H1 (cell line): ENCODE results near the gene CELA2A. TPM values are rescaled to one million over a fixed set of nuclear protein-coding genes. Genes with fewer than 3 reads are reported as not detected.

Experiments used
- CTCF ChIA-PET: fragments of 300-600 bp; sonication (Branson Sonifier 250); formaldehyde crosslinking; loops from one replicate; lab custom pipeline; 2021; ENCODE audit not compliant: partially characterized antibody; lab: Charles Lee
- POLR2A ChIA-PET: fragments of 300-600 bp; sonication (Branson Sonifier 250); formaldehyde crosslinking; loops from one replicate; lab custom pipeline; 2021; ENCODE audit warnings: inconsistent platforms; ENCODE audit not compliant: partially characterized antibody; lab: Charles Lee
- DNase-seq, 2 experiments: peaks; one replicate each; pipeline versions ENCODE4 v3.0.0 to v3.0.0-alpha.2; 2010 to 2022; ENCODE audit warnings: low spot score in 2 of 2, low read depth in 1 of 2, mixed read lengths in 1 of 2
- FAIRE-seq: peaks from 2 replicates; lab custom pipeline; 2011; peaks lifted over from hg19 to GRCh38; lab: Jason Lieb, UNC
- H2AFZ ChIP-seq: 2 replicates; pipeline ENCODE4 v1.8.1; 2012; ENCODE audit warnings: low read length, inconsistent platforms
- H2AK5ac ChIP-seq: 2 replicates; pipeline ENCODE4 v1.6.1; 2013; ENCODE audit warnings: low read depth, low read length
- H2BK120ac ChIP-seq: replicated peaks from 2 replicates; pipeline ENCODE3; 2013; ENCODE audit warnings: low read depth, low read length, inconsistent platforms
- H2BK12ac ChIP-seq: 2 replicates; pipeline ENCODE4 v1.6.1; 2013; ENCODE audit warnings: low read depth, low read length
- H2BK15ac ChIP-seq: 2 replicates; pipeline ENCODE4 v1.6.1; 2013; ENCODE audit warnings: low read length
- H2BK20ac ChIP-seq: 2 replicates; pipeline ENCODE4 v1.6.1; 2013; ENCODE audit warnings: low read length
- H2BK5ac ChIP-seq: 2 replicates; pipeline ENCODE4 v1.6.1; 2013; ENCODE audit warnings: low read depth, low read length
- H3K14ac ChIP-seq: 2 replicates; pipeline ENCODE4 v1.6.1; 2013; ENCODE audit warnings: inconsistent platforms; ENCODE audit not compliant: insufficient read length
- H3K18ac ChIP-seq: 2 replicates; pipeline ENCODE4 v1.6.1; 2013; ENCODE audit warnings: low read length; ENCODE audit errors: extremely low read depth
- H3K23ac ChIP-seq: 2 replicates; pipeline ENCODE4 v1.6.1; 2013; ENCODE audit warnings: inconsistent platforms; ENCODE audit not compliant: insufficient read length
- H3K23me2 ChIP-seq: 2 replicates; pipeline ENCODE4 v1.6.1; 2013; ENCODE audit warnings: low read depth, low read length
- H3K27ac ChIP-seq: 2 replicates; pipeline ENCODE4 v1.6.1; 2011; ENCODE audit warnings: low read depth, low read length, inconsistent platforms
- H3K27me3 ChIP-seq, 4 experiments: replicated peaks in 1 of 4; 1 replicate in 1 of 4; 2 replicates in 3 of 4; pipeline versions ENCODE4 v1.6.1 to v1.8.1; 2011 to 2013; ENCODE audit warnings: low read length in 3 of 4, mild to moderate bottlenecking in 3 of 4, inconsistent platforms in 2 of 4, mixed read lengths in 2 of 4, moderate library complexity in 1 of 4; ENCODE audit not compliant: control insufficient read depth in 3 of 4, insufficient read depth in 3 of 4; ENCODE audit errors: extremely low read depth in 1 of 4
- H3K36me3 ChIP-seq, 4 experiments: 2 replicates each; pipeline versions ENCODE4 v1.6.1 to v1.8.1; 2011 to 2013; ENCODE audit warnings: mild to moderate bottlenecking in 4 of 4, low read length in 3 of 4, moderate library complexity in 2 of 4, control low read depth in 1 of 4, inconsistent platforms in 1 of 4; ENCODE audit not compliant: insufficient read depth in 4 of 4, control insufficient read depth in 2 of 4
- H3K4ac ChIP-seq: replicated peaks from 2 replicates; pipeline ENCODE3; 2013; ENCODE audit warnings: low read length, low read depth, mixed read lengths, inconsistent platforms; ENCODE audit not compliant: insufficient read length
- H3K4me1 ChIP-seq, 4 experiments: replicated peaks in 1 of 4; 1 replicate in 1 of 4; 2 replicates in 3 of 4; pipeline versions ENCODE4 v1.6.1 to v1.8.1; 2011 to 2013; ENCODE audit warnings: low read length in 3 of 4, inconsistent platforms in 2 of 4, mixed read lengths in 1 of 4; ENCODE audit not compliant: insufficient read depth in 4 of 4, control insufficient read depth in 3 of 4
- H3K4me2 ChIP-seq, 2 experiments: 2 replicates each; pipeline versions ENCODE4 v1.6.1 to v1.8.1; 2011 to 2013; ENCODE audit warnings: low read depth in 2 of 2, low read length in 2 of 2, control low read depth in 1 of 2, inconsistent platforms in 1 of 2, mild to moderate bottlenecking in 1 of 2; ENCODE audit not compliant: insufficient read depth in 1 of 2
- H3K4me3 ChIP-seq, 4 experiments: fragments of 200-600, 300-600 bp in 1 of 4; sonication (generic), shearing (Covaris generic), sonication (Bioruptor Twin) in 1 of 4; 2 replicates each; pipeline versions ENCODE4 v1.5.1 to v1.8.1; 2011 to 2016; ENCODE audit warnings: low read length in 4 of 4, low read depth in 3 of 4, control low read depth in 2 of 4, inconsistent platforms in 2 of 4, mild to moderate bottlenecking in 2 of 4, mixed read lengths in 1 of 4, moderate library complexity in 1 of 4; ENCODE audit not compliant: insufficient read depth in 2 of 4; ENCODE audit errors: extremely low read depth in 1 of 4
- H3K56ac ChIP-seq: replicated peaks from 2 replicates; pipeline ENCODE3; 2013; ENCODE audit warnings: low read depth, mild to moderate bottlenecking, mixed read lengths, low read length, inconsistent platforms; ENCODE audit not compliant: insufficient read length
- H3K79me1 ChIP-seq: 2 replicates; pipeline ENCODE4 v1.6.1; 2013; ENCODE audit warnings: low read depth, low read length, control low read depth
- H3K79me2 ChIP-seq, 2 experiments: 2 replicates each; pipeline versions ENCODE4 v1.6.1 to v1.8.1; 2012 to 2013; ENCODE audit warnings: low read length in 2 of 2, mild to moderate bottlenecking in 2 of 2, inconsistent platforms in 1 of 2; ENCODE audit not compliant: insufficient read depth in 2 of 2, control insufficient read depth in 1 of 2
- H3K9ac ChIP-seq, 4 experiments: replicated peaks in 1 of 4; 1 replicate in 1 of 4; 2 replicates in 3 of 4; pipeline versions ENCODE4 v1.6.1 to v1.8.1; 2011 to 2013; ENCODE audit warnings: low read depth in 3 of 4, low read length in 3 of 4, control low read depth in 2 of 4, mild to moderate bottlenecking in 2 of 4, moderate library complexity in 2 of 4, inconsistent platforms in 1 of 4; ENCODE audit errors: extremely low read depth in 1 of 4
- H3K9me3 ChIP-seq, 2 experiments: 2 replicates each; pipeline versions ENCODE4 v1.6.1 to v1.8.1; 2012 to 2013; ENCODE audit warnings: mild to moderate bottlenecking in 2 of 2, moderate library complexity in 2 of 2, control low read depth in 1 of 2, inconsistent platforms in 1 of 2, low read depth in 1 of 2, low read length in 1 of 2, mixed read lengths in 1 of 2; ENCODE audit not compliant: insufficient read depth in 2 of 2
- H4K20me1 ChIP-seq, 2 experiments: replicated peaks in 1 of 2; 2 replicates each; pipeline versions ENCODE3 to v1.8.1; 2011 to 2013; ENCODE audit warnings: inconsistent platforms in 2 of 2, low read length in 2 of 2, mild to moderate bottlenecking in 1 of 2; ENCODE audit not compliant: insufficient read depth in 2 of 2, control insufficient read depth in 1 of 2
- H4K5ac ChIP-seq: 2 replicates; pipeline ENCODE4 v1.6.1; 2013; ENCODE audit warnings: low read length, low read depth, mixed read lengths, inconsistent platforms; ENCODE audit not compliant: insufficient read length
- H4K8ac ChIP-seq: 2 replicates; pipeline ENCODE4 v1.8.0; 2013; ENCODE audit warnings: mild to moderate bottlenecking, moderate library complexity, low read length, inconsistent platforms; ENCODE audit not compliant: insufficient read depth; ENCODE audit errors: extremely low read depth
- H4K91ac ChIP-seq: replicated peaks from 2 replicates; pipeline ENCODE3; 2013; ENCODE audit warnings: low read length, mixed read lengths, inconsistent platforms; ENCODE audit not compliant: insufficient read length
- BRCA1 ChIP-seq: IDR thresholded peaks from 2 replicates; pipeline ENCODE4 v1.6.1; 2012; ENCODE audit warnings: low read depth, low read length, improper control_type of control experiment
- GABPA ChIP-seq: IDR thresholded peaks from 2 replicates; pipeline ENCODE4 v1.6.1; 2011; ENCODE audit warnings: mild to moderate bottlenecking, low read length, moderate library complexity, borderline replicate concordance; ENCODE audit not compliant: insufficient read depth
- GTF2F1 ChIP-seq: IDR thresholded peaks from 2 replicates; pipeline ENCODE4 v1.6.1; 2012; ENCODE audit warnings: low read depth, low read length, improper control_type of control experiment, borderline replicate concordance
- NANOG ChIP-seq: IDR thresholded peaks from 2 replicates; pipeline ENCODE4 v1.6.1; 2011; ENCODE audit warnings: low read length, low read depth, mild to moderate bottlenecking, inconsistent platforms; ENCODE audit not compliant: insufficient read depth, poor library complexity, severe bottlenecking
- RNF2 ChIP-seq: fragments of 200-900, 300-1000 bp; sonication (generic); IDR thresholded peaks from 2 replicates; pipeline ENCODE4 v1.7.1; 2016; ENCODE audit warnings: borderline replicate concordance, low read depth, mild to moderate bottlenecking, antibody characterized with exemption, low read length; ENCODE audit not compliant: poor library complexity, severe bottlenecking; ENCODE audit errors: missing control alignments
- SP1 ChIP-seq: IDR thresholded peaks from 2 replicates; pipeline ENCODE4 v1.6.1; 2011; ENCODE audit warnings: low read depth, low read length
- SUZ12 ChIP-seq: fragments of 200-600 bp; sonication (generic); IDR thresholded peaks from 2 replicates; pipeline ENCODE4 v1.6.1; 2012; ENCODE audit warnings: mild to moderate bottlenecking, inconsistent platforms, low read length, moderate library complexity, mixed read lengths
- TAF7 ChIP-seq: optimal IDR thresholded peaks from 2 replicates; pipeline ENCODE3; 2011; ENCODE audit warnings: low read depth, mild to moderate bottlenecking, inconsistent platforms, low read length, moderate library complexity, borderline replicate concordance
- USF2 ChIP-seq: IDR thresholded peaks from 2 replicates; pipeline ENCODE4 v1.6.1; 2011; ENCODE audit warnings: low read length, improper control_type of control experiment
- WGBS, 2 experiments: shearing (Covaris generic) in 1 of 2; methylation state at CpG; one replicate each; pipeline versions ENCODE4 v1.1.6 to v1.1.7; 2013 to 2015; ENCODE audit warnings: low lambda C conversion rate in 2 of 2, mixed read lengths in 2 of 2, inconsistent platforms in 1 of 2, low coverage in 1 of 2, missing lambda C conversion rate in 1 of 2; ENCODE audit not compliant: insufficient replicate concordance in 2 of 2, insufficient coverage in 1 of 2, insufficient read length in 1 of 2; ENCODE audit errors: extremely low coverage in 1 of 2, missing lambda C conversion rate in 1 of 2; 5-methylcytosine and 5-hydroxymethylcytosine counted together
- polyA plus RNA-seq, 7 experiments: library from polyadenylated mRNA; depleted of rRNA in 3 of 7; stranded (reverse) in 5 of 7; unstranded in 2 of 7; fragments of >200 nt in 5 of 7; fragments of 200-250 nt in 2 of 7; gene quantifications; 1 replicate in 5 of 7; 2 replicates in 1 of 7; 4 replicates in 1 of 7; pipeline versions ENCODE4 v1.2.1 to v1.2.3, GENCODE V29; 2011 to 2013; ENCODE audit warnings: missing spikeins in 2 of 7, mixed read lengths in 2 of 7
- total RNA-seq: library from RNA; stranded (reverse); fragmentation: NEBNext Ultra II Directional; extraction: Animal tissue kit (Norgen Biotek cat#: 25700); gene quantifications from 2 replicates; pipeline ENCODE4 v1.2.1, GENCODE V29; 2021

Gene CELA2A
- total and polyA plus RNA-seq, 2 of the 8 experiments (the other 6 are each of a cell fraction or from before 2014, with no cell fraction given), result not detected

GRCh38 chr1:15504436-15504835 lies 47.9 kb downstream of the CELA2A start:
- no peak overlapping the region for H2AFZ ChIP-seq
- CTCF ChIA-PET, result interaction anchor here (0.9 kb wide), 1 partner anchor 45 kb away, joined by 3 read pairs; no protein-coding TSS in a partner anchor
- no peak overlapping the region for H2BK120ac ChIP-seq
- H3K4me3 ChIP-seq, result no peak overlapping the region
- POLR2A ChIA-PET, result no interaction called here
- H4K91ac ChIP-seq, result no peak overlapping the region
- no peaks in the 10 kb centered on the region for H3K9me3 ChIP-seq
- H3K27me3 ChIP-seq, result no peaks in the 10 kb centered on the region
- no peaks in the 10 kb centered on the region; the same call in 1 of the 2 replicates for H3K79me1 ChIP-seq
- peaks cover 0 to 8% (median 2%) of the 10 kb centered on the region in 4 experiments; a peak in 3 of 8 replicates for H3K36me3 ChIP-seq
- no peak overlapping the region for H2AK5ac ChIP-seq
- no peak overlapping the region for H3K4me2 ChIP-seq
- no peaks in the 10 kb centered on the region for H4K20me1 ChIP-seq
- no peak overlapping the region for H4K5ac ChIP-seq
- H3K4me1 ChIP-seq, result peaks cover 10 to 22% (median 19%) of the 10 kb centered on the region in 4 experiments
- H2BK12ac ChIP-seq, result no peak overlapping the region
- no peak overlapping the region for H3K9ac ChIP-seq
- no peak overlapping the region for H2BK20ac ChIP-seq
- no peak overlapping the region for H2BK5ac ChIP-seq
- no peak overlapping the region for H3K14ac ChIP-seq
- H3K23me2 ChIP-seq, result no peaks in the 10 kb centered on the region
- no peak overlapping the region for H3K23ac ChIP-seq
- H2BK15ac ChIP-seq, result no peak overlapping the region
- H3K79me2 ChIP-seq, result 0 out of 4 replicates have a peak, but pooled peaks cover 0 to 3% of the 10 kb centered on the region in 2 experiments
- H4K8ac ChIP-seq, result no peak overlapping the region
- no peak overlapping the region for H3K4ac ChIP-seq
- WGBS, 2 experiments, result 96% methylated on average over 4 of the region's 4 CpGs; no CpG with 5 or more reads in 1 of the 2 experiments
- H3K18ac ChIP-seq, result no peak overlapping the region
- no peak overlapping the region for H3K56ac ChIP-seq
- DNase-seq (no peak), FAIRE-seq (no peak)
- H3K27ac ChIP-seq, result no peak overlapping the region
- TF ChIP-seq USF2 (no peak), GTF2F1 (no peak), RNF2 (no peak), NANOG (no peak), TAF7 (no peak), SP1 (no peak), GABPA (no peak), SUZ12 (no peak), BRCA1 (no peak)
